Mucosa of stomach (tissue), 1 donor: Measurements from ENCODE around the gene IL1RL2.
A peak's percentile ranks its signal among the peaks of the same experiment; 100 is the strongest.

Source experiments
- H3K27me3 ChIP-seq: one replicate; pipeline ENCODE4 v1.7.0; 2013; ENCODE audit warnings: mild to moderate bottlenecking, low read length; ENCODE audit not compliant: control insufficient read depth, insufficient read depth
- H3K36me3 ChIP-seq: one replicate; pipeline ENCODE4 v1.7.0; 2013; ENCODE audit warnings: low read length; ENCODE audit not compliant: control insufficient read depth, insufficient read depth
- H3K4me1 ChIP-seq: one replicate; pipeline ENCODE4 v1.7.0; 2013; ENCODE audit warnings: mild to moderate bottlenecking, low read length; ENCODE audit not compliant: control insufficient read depth, insufficient read depth
- H3K4me3 ChIP-seq: one replicate; pipeline ENCODE4 v1.7.0; 2013; ENCODE audit warnings: low read length
- H3K9ac ChIP-seq: one replicate; pipeline ENCODE4 v1.7.0; 2013; ENCODE audit warnings: mild to moderate bottlenecking, low read length, moderate library complexity
- H3K9me3 ChIP-seq: one replicate; pipeline ENCODE4 v1.7.0; 2013; ENCODE audit warnings: mild to moderate bottlenecking, low read length, moderate library complexity; ENCODE audit not compliant: control insufficient read depth
- donor health status: Pancreatic carcinoma.

IL1RL2 gene

DNA sequence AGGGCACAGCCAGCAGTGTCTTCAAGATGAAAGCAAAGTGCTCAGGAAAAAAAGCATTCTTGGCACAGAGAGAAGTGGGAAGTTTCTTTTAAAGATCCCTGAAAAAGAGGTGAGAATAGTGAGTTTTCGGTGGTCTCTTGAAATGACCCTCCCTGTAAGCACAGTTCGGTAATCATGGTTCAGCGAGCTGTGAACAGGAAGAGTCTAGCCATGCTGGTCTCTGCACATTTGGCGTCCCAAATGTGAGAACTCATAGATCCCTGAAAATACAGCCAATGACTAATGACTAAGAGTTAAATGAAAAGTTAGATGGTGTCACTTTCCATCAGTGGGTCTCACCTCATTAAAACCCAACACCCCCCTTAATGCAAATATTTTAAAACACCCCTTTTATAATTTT is 40.9 kb upstream of the IL1RL2 start:
- H3K9me3 ChIP-seq = no peaks in the 10 kb centered on the region
- no peaks in the 10 kb centered on the region for H3K4me1 ChIP-seq
- H3K36me3 ChIP-seq = no peaks in the 10 kb centered on the region
- no peak overlapping the region for H3K4me3 ChIP-seq
- H3K9ac ChIP-seq = no peak overlapping the region
- peaks cover 8% of the 10 kb centered on the region for H3K27me3 ChIP-seq

DNA sequence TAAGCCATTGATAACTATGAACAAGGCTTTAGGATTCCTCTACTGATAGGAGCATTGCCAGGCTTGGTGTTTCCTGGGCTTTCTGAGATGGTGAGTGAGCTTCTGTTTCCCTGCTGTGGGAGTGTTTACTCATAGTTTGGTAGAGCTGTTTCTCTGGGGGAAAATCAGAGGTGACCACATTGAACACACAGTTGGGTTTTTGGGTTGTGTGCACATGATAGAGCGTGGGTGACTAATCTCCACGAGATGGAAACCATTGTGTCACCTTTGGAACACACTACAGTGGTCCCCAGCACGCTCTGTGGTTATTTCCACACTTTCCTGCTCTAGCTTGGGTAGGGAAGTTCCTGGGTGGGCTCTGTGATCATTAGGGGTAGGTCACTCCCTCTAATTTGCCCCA is 38.9 kb upstream of the IL1RL2 start:
- H3K9ac ChIP-seq = no peak overlapping the region
- no peaks in the 10 kb centered on the region for H3K4me1 ChIP-seq

DNA sequence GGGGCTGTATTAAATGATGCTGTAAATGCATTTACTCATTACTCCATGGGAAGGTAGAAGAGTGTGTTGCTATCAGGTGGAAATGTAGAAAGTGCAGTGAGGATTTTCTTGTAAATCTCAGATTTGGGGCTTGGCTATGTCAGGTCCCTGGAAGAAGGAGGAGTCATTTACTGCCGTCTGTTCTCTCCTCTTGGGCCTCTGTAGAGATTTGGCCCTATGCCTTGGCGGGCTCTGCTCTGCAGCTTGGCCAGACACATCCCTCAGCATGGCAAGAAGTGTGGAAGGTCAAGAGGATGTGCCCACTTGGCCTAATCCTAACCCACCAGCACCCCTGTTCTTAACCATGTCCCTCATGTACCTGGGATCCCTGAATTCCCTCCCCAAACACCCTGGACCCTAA is 37.6 kb upstream of the IL1RL2 start:
- no peak overlapping the region for H3K4me3 ChIP-seq
- H3K27me3 ChIP-seq = no peaks in the 10 kb centered on the region
- H3K4me1 ChIP-seq = no peaks in the 10 kb centered on the region
- H3K9ac ChIP-seq = no peak overlapping the region
- H3K9me3 ChIP-seq = no peaks in the 10 kb centered on the region
- no peaks in the 10 kb centered on the region for H3K36me3 ChIP-seq

More for the DNA sequence above, 38.9 kb upstream of the IL1RL2 start:
- no peaks in the 10 kb centered on the region for H3K9me3 ChIP-seq
- no peaks in the 10 kb centered on the region for H3K36me3 ChIP-seq
- no peaks in the 10 kb centered on the region for H3K27me3 ChIP-seq
- no peak overlapping the region for H3K4me3 ChIP-seq

DNA sequence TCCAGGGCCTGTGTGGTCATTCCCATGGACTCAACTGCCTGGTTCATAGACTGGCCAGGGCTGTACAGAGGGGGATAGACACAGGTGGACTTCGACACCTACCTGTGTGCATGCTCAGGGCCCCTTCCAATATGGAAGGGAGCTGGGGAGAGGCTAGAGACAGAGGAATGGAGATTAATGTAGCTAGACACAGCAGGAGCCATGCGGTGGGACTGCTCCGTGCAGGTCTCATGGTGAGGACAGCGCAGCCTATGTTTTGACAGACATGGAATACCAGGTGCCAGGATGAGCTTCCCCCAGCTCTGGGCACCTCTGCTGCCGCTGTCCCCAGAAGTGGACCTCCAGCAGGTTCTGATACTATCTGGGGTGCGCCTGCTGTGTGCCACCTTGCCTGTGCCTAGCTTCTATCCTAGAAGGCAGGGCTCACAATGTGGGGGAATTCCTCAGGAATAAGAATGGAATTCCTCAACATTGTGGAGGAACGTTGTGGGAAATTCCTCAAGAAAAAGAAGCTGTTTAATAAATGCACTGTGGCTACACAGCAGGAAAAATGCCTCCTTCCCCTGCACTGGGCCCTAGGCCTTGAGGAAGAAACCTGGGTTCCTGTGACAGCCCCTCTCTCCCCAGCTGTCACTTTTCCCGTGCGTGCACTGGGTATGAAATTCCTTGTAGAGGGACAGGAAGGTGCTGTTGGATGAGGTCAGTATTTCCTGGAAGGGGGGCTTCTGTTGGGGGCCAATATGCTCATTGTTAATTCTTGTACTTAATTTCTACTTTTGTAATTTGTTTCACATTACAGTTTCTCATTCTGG is 37.0 kb upstream of the IL1RL2 start:
- Histone ChIP-seq H3K4me3 (no peak overlapping the region), H3K4me1 (no peaks in the 10 kb centered on the region), H3K27me3 (no peaks in the 10 kb centered on the region), H3K9ac (no peak overlapping the region), H3K36me3 (no peaks in the 10 kb centered on the region), H3K9me3 (no peaks in the 10 kb centered on the region)

DNA sequence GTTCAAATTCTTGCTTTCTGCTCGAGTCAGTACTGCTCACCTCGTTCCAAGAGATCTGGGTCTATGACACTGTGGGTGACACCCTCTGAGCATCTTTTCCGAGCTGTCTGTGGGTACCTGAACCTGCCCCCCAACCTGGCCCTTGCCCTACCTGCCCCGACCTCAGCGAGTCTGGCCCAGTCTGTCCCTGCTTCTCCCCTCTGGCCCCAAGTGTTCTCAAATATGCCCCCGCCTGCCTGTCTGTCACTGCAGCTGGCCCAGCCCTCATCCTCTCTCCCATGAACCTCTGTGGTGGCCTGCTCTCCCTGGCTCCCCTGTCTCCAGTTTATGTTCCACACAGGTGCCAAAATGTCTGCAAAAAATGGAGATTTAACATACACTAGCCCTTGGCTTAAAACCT is 32.5 kb upstream of the IL1RL2 start:
- no peak overlapping the region for H3K9ac ChIP-seq
- H3K27me3 ChIP-seq = no peaks in the 10 kb centered on the region
- peaks cover 14% of the 10 kb centered on the region for H3K4me1 ChIP-seq
- no peak overlapping the region for H3K4me3 ChIP-seq
- no peaks in the 10 kb centered on the region for H3K36me3 ChIP-seq
- H3K9me3 ChIP-seq = no peaks in the 10 kb centered on the region

DNA sequence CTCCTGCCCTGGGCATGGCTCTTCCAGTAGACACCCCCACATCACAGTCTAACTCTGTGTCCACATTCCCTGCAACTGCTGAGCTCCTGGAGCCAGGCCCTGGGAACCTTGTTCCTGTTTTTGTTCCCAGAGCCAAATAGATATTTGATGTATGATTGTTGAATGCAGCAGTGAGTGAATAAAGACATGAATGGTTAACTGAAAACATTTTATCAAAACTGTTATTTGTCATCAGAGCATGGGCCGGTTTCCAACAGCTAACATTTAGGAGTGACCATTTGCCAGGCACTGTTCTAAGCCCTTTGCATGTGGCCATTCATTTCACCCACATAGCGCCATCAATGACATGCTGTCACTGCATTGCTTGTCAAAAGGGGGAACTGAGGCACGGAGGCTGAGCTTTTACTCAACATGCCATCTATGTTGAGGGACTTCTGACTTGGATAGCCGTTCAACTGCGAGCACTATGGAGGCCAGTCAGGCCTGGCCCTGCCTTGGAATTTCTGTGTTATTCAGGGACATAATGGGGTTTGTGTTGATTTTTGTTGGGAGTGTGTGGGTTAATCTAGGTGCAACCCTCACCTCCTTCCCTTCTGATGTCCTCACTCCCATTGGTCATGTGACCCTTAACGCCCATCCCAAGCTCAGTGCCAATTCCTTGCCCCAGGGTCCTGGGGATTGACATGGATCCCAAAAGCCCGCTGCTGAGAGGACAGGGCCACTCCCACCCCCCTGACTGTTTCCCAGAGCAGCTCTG is 31.7 kb upstream of the IL1RL2 start:
- Histone ChIP-seq H3K9ac (no peak overlapping the region), H3K36me3 (no peaks in the 10 kb centered on the region), H3K4me1 (peaks cover 14% of the 10 kb centered on the region), H3K27me3 (no peaks in the 10 kb centered on the region), H3K9me3 (no peaks in the 10 kb centered on the region), H3K4me3 (no peak overlapping the region)

DNA sequence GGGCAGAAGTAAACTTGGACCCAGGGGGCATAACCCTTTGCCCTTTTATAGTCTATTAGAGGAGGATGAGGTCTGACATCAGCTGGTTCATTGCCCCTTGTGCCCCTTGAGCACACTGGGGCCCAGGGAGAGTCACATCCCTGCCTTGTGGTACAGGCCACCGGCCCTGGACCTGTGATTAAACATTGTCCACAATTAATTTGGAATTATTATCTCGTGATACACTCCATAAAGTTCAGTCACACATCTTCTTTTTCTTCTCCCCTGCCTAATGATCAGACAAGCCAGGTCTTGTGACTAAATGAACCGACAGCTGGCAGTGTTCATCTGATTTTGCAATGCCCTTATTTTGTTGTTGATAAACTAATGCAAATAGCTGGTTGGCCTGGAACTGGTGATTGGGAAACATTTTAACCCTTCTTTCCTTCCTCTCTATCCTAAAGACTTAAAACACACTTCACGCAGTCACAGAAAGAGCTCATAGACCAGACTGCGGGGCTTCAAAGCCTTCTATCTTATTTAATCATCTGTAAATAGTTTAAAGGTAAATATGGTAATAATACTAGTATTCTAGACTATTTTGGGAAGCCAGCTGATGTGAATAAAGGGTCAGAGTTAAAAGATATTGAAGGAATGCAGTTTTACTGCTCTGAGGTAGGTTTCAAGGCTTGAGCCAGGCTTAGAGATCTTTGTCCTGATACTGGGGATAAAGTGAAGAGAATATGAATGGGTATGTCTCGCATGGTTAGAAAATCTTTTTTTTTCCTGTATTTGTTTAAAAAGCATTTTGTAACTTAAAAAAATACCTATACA is 30.9 kb upstream of the IL1RL2 start:
- Histone ChIP-seq H3K9ac (no peak overlapping the region), H3K27me3 (no peaks in the 10 kb centered on the region), H3K4me1 (peaks cover 14% of the 10 kb centered on the region), H3K4me3 (no peak overlapping the region), H3K36me3 (no peaks in the 10 kb centered on the region), H3K9me3 (no peaks in the 10 kb centered on the region)

DNA sequence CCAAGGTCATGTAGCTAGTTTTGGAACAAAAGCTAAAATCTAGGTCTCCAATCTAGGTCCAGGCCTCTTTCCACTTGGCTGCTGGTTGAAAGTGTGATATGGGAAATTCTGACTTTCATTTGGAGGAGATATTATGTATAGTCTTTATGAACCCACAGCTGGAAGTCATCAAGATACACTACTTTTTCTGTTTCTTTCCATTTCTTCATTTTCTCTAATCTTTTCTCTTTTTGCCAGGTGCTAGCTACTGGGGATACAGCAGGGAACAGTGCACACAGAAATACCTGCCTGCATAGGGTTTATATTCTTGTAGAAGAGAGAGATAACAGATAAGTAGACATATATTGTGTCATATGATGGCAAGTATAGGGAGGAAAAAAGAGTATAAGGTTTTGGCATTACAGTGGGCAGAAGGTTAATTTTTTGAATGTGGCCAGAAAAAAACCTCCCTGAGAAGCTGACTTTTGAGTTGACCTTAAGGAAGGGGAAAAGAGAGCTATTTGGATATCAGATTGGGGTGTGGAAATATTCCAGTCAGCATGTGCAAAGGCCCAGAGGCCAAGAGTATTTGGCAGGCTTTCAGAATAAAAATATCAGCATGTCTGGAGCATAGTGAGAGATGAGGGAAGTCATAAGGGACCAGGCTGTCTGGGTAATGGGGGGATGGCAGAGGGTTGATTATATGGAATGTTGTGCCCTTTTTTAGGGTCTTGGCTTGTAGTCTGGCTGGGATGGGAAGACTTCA is 28.6 kb upstream of the IL1RL2 start:
- no peak overlapping the region for H3K4me3 ChIP-seq
- no peaks in the 10 kb centered on the region for H3K36me3 ChIP-seq
- H3K27me3 ChIP-seq = no peaks in the 10 kb centered on the region
- H3K9me3 ChIP-seq = no peaks in the 10 kb centered on the region
- H3K4me1 ChIP-seq = peaks cover 14% of the 10 kb centered on the region
- H3K9ac ChIP-seq = no peak overlapping the region

DNA sequence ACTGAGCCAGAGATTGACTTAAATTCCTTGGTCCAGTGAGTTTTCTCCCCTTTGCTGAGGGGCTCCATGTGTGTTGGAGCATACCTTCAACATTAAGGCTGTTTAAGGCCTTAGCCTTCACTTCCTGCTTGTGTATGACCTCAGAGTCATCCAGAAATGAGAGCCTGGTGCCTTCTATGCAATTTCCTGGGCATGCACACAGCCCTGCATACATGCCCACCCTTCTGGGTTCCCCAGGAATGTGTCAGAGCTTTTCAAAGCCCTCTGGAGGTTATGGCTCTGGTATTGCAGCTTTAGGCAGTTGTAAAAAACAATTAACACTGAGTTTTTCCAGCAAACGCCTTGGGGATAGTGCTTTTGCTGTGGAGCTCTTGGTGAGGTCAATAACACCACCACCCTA is 27.5 kb upstream of the IL1RL2 start:
- H3K27me3 ChIP-seq = no peaks in the 10 kb centered on the region
- H3K36me3 ChIP-seq = no peaks in the 10 kb centered on the region
- H3K4me3 ChIP-seq = no peak overlapping the region
- H3K9ac ChIP-seq = no peak overlapping the region
- H3K9me3 ChIP-seq = no peaks in the 10 kb centered on the region
- peaks cover 14% of the 10 kb centered on the region for H3K4me1 ChIP-seq

DNA sequence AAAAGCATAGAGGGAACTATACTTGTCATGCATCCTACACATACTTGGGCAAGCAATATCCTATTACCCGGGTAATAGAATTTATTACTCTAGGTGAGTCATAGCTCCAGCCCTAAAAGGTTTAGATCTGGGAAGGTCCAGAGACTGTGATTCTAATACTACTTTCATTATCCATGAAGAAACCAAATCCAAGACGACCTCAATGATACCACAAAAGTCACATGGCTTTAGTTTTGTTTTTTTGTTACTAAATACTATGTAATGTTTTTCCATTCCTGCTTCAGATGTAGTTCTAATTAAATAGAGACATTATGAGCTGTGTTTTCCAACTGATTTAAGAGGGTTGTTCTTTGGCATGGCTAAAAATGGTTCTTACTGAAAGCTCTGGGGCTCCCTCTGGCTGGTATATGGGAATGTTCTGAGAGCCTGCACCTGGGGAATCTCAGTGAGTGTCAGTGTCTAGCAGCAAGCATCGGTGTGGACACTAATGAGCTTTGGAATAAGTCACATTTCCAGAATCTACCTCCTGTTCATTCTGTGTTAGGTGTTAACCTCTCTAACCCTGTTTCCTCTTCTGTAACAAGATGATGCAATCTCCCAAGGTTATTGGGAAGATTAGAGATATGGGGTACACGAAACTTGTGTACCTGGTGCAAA is 20.5 kb upstream of the IL1RL2 start:
- H3K4me3 ChIP-seq = no peak overlapping the region
- no peaks in the 10 kb centered on the region for H3K9me3 ChIP-seq
- peaks cover 9% of the 10 kb centered on the region for H3K4me1 ChIP-seq
- no peaks in the 10 kb centered on the region for H3K36me3 ChIP-seq
- H3K27me3 ChIP-seq = no peaks in the 10 kb centered on the region
- peak overlapping the region; percentile 1 for H3K9ac ChIP-seq

DNA sequence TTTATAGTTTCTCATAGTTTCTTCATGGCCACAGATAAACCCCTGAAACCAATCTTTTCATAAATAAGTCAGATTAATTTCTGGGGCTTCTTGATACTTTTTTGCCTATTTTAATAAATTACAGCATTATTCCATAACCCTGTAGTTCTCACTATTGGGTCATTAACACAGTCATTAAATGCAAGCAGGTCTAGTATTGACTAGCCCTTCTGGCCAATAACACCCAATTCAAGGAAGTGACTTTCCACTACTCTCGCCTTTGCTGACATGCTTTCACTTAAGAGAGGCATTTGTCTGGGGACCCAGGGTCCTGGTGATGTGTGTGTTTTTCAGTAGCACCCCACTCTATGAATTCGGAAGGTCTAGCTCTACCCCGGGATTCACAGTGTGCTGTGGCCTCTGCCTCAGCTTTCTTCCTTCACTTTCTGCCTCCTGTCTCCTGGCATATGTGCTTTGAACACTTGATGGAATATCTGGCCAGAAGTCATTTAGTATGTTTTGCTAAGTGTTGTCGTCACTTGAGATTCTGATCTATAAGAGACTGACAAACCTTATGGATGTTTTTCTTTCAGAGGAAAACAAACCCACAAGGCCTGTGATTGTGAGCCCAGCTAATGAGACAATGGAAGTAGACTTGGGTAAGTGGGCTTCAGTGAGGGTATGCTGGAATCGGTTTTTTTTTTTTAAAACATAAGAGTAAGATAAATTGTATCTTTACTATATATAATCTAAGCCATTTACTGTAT is 18.6 kb upstream of the IL1RL2 start:
- Histone ChIP-seq H3K9ac (no peak overlapping the region), H3K4me3 (no peak overlapping the region), H3K9me3 (no peaks in the 10 kb centered on the region), H3K36me3 (no peaks in the 10 kb centered on the region), H3K27me3 (no peaks in the 10 kb centered on the region), H3K4me1 (peaks cover 9% of the 10 kb centered on the region)
